ENCODE data around the gene AADACL4. TPM values are rescaled to one million over a fixed set of nuclear protein-coding genes. Genes with fewer than 3 reads are reported as not detected.

AADACL4 gene
- total RNA-seq (2014; rRNA removed) = not detected in 2 replicates
- not detected for polyA plus RNA-seq (2012)

DNA sequence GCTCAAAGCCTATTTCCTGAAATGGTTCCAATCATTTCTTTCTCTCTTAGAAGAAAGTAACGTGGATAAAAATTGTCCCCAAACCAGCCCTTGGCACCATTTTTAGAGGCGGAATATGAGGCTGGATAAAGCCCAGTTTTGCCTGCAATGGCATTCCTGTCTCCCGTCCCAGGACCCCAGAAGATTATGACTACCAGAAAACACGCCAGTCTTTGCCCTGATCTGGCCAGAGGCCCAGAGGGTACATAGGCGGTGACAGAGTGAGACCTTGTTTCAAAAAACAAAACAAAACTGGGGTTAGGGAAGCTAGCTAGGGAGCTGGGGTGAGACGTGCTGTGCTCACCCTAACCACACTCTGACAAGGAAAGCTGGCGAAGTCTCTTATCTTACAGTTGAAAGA, at the start of gene AADACL4:
TSS of gene AADACL4 (plus strand) at position 301 of the 400 bp plus-strand sequence. CDS start 462 bp downstream, outside the sequence.
- no peak for DNase-seq (ENCODE audit: low read depth)

DNA sequence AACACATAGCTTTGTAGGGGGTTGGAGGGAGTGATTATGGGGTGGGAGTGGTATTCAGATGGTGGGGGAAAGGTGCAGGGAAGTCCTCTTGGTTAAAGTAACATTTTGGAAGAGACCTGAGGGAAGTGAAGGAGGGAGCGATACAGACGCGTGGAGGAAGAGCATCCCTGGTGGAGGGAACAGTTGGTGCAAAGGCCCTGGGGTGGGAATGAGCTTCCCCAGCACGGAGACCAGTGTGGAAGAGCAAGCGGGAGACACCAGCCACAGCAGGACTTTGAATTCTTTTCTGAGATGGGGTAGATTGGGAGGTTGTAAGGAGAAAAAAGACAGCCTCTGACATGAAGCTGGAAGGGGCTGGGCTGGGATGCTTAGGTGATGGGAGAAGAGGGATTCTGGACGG, 49.4 kb upstream of the AADACL4 start:
- no peak for DNase-seq (ENCODE audit: low read depth)

GRCh38 chr1:12594966-12595756, 48.7 kb upstream of the AADACL4 start:
- DNase-seq (ENCODE audit: low read depth) = no peak

DNA sequence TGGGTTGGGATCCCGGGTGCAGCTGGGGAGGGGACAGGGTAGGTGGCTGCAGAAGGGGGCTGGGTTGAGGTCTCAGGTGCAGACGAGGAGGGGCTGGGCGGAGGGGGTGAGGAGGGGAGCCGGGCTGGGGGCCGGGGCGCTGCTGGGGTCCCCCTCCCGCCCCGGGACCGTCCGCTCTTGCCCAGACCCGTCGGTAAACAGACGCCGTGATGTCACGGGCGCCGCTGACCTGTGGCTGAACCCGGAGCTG, 48.2 kb upstream of the AADACL4 start:
- DNase-seq (ENCODE audit: low read depth) = no peak

- peak; percentile 83 for DNase-seq (ENCODE audit: low read depth)
Observed at GRCh38 chr1:12596007-12596821, 47.7 kb upstream of the AADACL4 start.

GRCh38 chr1:12597792-12598191, 46.1 kb upstream of the AADACL4 start:
- no peak for DNase-seq (ENCODE audit: low read depth)

- DNase-seq (ENCODE audit: low read depth) = no peak
Observed at GRCh38 chr1:12598974-12599373, 44.9 kb upstream of the AADACL4 start.

DNA sequence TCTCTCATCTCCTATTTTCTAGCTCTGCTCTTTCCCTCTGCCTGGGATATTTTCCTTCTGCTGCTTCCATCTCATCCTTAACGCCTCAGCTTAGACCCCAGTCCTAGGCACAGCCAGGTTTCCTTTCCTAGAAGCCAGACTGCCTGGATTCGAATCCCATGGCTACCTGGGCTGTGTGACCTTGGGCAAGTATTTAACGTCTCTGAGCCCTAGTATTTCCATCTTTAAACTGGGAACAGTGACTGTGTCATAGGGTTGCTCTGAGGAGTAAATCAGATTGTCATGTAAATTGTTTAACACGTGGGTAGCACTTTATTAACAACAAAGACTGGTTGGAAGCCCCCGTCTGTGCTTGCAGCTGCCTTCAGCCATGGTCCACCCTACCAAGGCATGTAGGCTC, 44.2 kb upstream of the AADACL4 start:
- no peak for DNase-seq (ENCODE audit: low read depth)

DNA sequence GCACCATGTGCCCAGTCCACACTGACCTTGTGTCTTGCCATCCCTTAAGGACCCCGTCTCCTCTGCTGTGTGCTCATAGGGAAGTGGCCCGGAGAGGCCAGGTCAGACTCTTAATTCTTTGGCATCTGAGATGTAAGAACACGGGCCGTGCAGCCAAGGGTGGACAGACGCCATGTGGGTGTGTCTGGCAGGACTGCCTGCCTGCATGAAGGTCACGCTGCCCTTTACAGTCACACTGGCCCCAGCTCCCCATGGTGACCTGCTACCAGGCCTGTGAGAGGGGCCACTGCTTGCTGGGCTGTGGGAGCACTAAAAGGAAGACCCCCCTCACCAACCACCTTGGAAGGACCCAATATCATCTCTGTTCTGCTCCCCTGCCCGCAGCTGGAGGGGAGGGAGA, 43.5 kb upstream of the AADACL4 start:
- no peak for DNase-seq (ENCODE audit: low read depth)

GRCh38 chr1:12600880-12601633, 42.8 kb upstream of the AADACL4 start:
- DNase-seq (ENCODE audit: low read depth) = no peak

GRCh38 chr1:12601700-12602658, 41.9 kb upstream of the AADACL4 start:
- DNase-seq (ENCODE audit: low read depth) = peak; percentile 96

- no peak for DNase-seq (ENCODE audit: low read depth)
Observed at GRCh38 chr1:12602659-12603024, 41.2 kb upstream of the AADACL4 start.

GRCh38 chr1:12603224-12603623, 40.7 kb upstream of the AADACL4 start:
- no peak for DNase-seq (ENCODE audit: low read depth)

- peak; percentile 99 for DNase-seq (ENCODE audit: low read depth)
Observed at GRCh38 chr1:12604114-12604874, 39.6 kb upstream of the AADACL4 start.

DNA sequence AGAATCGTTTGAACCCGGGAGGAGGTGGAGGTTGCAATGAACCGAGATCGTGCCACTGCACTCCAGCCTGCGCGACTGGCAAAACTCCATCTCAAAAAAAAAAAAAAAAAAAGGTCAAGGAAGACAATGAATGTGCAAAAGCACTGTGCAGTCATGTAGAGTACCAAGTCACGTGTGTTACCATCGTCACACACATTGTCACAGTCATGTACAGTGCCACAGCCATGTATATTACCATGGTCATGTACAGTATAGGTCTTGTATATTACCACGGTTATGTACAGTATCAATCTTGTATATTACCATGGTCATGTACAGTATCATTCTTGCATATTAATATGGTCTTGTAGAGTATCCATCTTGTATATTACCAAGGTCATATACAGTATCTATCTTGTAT, 38.9 kb upstream of the AADACL4 start:
- DNase-seq (ENCODE audit: low read depth) = no peak

DNA sequence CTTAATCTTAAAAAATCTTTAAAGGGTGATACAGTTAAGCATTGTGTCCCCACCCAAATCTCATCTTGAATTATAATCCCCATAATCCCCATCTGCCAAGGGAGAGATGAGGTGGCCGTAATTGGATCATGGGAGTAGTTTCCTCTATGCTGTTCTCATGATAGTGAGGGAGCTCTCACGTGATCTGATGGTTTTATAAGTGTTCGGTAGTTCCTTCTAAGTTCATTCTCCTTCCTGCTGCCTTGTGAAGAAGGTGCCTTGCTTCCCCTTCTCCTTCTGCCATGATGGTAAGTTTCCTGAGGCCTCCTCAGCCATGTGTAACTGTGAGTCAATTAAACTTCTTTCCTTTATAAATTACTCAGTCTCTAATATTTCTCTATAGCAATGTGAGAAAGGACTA, 36.6 kb upstream of the AADACL4 start:
- no peak for DNase-seq (ENCODE audit: low read depth)

DNA sequence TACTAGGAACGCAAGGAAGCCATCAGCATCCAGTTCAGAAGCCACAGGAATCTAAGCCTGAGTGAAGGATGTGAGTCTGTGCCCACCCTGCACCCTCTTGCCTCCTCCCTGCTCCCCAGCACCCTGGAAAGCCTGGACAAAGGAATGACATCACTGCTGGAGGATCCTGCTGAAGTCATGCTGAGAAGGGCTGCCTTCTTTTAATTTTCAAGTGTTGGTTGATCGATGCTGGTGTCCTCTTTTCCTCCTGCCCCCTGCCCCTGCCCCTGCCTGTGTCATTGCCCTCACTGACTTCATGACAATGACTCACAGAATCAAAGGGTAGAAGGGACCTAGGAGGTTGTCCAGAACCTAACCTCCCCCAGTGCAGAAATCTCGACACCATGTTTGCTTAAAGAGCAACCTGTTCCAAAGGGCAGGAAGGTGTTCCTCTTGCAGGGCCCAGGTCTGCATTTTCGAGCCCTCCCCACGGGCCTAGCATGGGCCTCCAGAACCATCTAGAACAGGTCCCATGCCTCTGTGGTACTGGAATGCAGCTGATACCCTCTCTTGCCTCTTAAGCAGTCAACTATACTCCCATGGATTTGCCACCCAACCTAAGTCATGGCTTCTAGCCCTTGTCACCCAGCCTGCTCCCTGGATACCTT, 35.5 kb upstream of the AADACL4 start:
- DNase-seq (ENCODE audit: low read depth) = no peak

DNA sequence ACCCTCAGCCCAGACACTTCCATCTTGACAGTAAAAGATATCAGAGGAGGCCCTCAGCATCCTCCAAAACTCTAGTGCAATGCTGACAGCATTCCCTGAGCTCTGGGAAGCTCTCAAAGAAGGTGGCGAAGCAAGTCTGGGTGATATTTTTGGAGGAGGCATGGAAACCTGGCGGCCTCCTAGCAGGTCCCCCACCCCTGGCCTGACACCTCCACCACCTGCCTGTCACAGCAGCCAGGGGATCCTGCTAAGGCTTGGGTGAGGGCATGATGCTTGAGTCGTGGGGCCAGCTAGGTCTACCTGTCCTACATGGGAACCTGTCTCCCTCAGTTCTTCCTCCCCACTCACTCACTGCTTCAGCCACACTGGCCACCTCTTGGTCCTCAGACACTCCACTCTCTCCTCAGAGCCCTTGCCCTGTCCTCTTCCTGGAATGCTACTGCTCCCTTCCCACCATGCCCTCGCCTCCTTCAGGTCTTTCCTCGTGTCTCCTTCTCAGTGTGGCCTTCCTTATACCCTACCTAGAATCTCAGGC, 34.3 kb upstream of the AADACL4 start:
- DNase-seq (ENCODE audit: low read depth) = no peak

DNA sequence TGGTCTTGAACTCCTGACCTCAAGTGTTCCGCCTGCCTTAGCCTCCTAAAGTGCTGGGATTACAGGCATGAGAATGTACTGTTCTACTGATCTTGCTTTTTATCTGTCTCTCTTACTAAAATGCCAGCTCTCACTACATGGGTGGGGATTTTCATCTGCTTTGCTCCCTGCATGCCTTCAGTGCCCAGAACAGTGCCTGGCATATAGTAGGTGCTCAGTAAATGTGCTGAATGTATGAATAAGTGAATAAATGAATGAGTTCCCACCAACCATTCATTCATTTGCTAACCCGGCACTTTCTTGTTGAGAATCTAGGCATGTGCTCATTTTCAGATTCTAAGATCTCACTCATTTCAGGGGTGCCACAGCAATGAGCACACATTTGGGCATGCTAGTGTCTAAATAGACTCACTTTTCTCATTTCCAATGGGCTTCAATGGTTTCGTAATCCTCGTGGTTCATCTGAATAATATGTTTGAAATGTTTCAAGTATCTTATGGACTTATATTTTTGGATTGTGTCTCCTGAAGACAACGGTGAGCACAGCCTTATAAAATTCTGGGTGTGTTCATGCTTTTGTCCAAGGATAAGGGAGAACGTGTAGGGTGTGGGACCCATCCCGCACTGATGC, 33.5 kb upstream of the AADACL4 start:
- peak; percentile 47 for DNase-seq (ENCODE audit: low read depth)
